HG02884 (cell line): ENCODE measurements around the gene KHNYN.
"Not testable (repeated sequence)": the region's sequence is repeated elsewhere in the genome, so short reads cannot be mapped to it uniquely, and the experiment has no call there.

Experiments used
- ATAC-seq: cut with Tn5 transposase; IDR thresholded peaks from one replicate; pipeline ENCODE4 v1.9.1; 2021; ENCODE audit warnings: mild to moderate bottlenecking, moderate library complexity; ENCODE audit not compliant: unreplicated experiment

The KHNYN gene

DNA sequence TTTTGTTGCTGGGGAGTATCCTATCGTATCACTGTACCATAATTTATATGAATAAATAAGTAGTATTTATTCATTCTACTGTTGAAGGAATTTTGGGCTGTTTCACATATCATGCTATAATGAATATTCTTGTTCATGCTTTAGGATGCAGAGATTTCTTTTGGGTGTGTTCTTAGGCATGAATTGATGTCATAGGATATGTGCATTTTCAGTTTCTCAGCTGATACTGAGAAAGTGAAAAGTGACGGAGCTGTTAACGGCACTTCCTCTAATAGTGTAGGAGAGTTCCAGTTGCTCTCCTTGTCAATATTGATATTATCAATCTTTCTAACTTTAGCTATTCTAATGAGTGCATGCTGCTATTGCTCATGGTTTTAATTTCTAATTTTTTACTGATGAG, 36.1 kb downstream of the KHNYN start:
- no peak for ATAC-seq

DNA sequence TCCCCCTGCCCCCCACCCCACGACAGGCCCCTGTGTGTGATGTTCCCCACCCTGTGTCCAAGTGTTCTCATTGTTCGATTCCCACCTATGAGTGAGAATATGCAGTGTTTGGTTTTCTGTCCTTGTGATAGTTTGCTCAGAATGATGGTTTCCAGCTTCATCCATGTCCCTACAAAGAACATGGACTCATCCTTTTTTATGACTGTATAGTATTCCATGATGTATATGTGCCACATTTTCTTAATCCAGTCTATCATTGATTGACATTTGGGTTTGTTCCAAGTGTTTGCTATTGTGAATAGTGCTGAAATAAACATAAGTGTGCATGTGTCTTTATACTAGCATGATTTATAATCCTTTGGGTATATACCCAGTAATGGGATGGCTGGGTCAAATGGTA, 40.7 kb downstream of the KHNYN start:
- ATAC-seq, result not testable (repeated sequence)

DNA sequence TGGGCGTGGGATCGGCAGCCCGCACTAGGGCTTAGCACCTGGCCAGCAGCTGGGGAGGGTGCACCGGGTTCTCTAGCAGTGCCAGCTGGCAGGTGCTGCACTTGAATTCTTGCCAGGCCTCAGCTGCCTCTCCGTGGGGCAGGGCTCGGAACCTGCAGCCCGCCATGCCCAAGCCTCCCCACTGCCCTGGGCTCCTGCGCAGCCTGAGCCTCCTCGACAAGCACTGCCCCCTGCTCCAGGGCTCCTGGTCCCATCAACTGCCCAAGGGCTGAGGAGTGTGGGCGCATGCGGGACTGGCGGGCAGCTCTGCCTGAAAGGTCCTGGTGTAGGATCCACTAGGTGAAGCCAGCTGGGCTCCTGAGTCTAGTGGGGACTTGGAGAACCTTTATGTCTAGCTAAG, 43.5 kb downstream of the KHNYN start:
- no peak for ATAC-seq

DNA sequence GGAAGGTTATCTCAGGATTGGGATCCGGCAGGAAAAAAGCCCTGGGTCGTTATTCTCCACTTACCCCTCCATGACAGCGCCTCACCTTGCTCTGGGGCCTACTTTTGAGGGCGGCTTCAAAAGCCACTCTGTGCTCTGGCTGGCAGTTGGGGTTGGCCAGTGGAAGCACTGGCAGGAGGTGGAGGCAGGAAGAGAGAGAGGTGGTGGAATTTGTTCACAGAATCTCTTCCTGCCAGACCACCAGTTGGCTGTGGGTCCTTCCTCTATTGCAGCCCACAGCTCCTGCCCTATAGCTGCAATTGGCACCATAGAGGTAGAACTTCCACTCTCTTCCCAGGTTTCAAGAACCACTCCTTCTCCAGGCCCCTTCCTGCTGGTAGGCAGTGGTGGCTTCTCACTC, 45.5 kb downstream of the KHNYN start:
- ATAC-seq, result no peak

DNA sequence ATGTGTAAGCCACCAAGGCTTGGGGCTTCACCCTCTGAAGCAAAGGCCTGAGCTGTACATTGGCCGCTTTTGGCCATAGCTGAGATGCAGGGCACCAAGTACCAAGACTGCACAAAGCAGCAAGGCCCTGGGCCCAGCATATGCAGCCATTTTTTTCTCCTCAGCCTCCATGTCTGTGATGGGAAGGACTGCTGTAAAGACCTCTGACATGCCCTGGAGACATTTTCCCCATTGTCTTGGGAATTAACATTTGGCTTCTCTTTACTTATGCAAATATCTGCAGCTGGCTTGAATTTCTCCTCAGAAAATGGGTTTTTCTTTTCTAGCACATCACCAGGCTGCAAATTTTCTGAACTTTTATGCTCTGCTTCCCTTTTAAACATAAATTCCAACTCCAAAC, 50.2 kb downstream of the KHNYN start:
- ATAC-seq, result not testable (repeated sequence)

DNA sequence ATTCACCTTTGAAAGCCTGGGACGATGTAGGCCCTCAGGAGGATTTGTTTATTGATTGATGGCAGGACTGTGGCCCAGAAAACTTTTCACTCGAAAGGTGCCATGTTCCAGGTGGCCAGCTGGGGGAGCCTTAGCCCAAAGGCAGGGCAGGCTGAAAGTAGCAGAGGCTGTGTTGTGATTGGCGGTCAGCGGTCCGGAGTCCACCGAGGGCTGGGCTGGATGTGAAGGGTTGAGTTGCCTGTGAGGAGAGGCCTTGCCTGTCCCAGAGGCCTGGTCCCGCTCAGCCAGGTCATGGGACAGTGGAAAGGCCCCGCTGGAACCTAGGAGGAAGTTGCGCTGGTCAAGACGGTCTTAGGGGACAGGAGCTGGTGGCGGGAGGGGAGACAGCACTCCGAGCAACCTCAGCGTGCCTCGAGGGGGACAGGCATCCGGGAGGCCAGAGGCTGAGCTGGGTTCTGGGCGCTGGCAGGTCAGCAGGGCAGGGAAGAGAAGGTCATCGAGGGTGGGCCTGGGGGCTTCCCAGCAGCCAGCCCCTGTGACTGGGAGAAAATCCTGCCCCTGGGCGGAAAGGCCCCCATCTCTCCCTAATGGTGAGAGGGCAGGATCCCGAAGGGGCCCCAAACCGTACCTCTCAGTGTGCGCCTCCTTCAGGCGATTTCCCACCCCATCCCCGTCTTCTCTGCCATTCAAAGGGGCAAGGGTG, 52.0 kb downstream of the KHNYN start:
- peak; percentile 71 for ATAC-seq

DNA sequence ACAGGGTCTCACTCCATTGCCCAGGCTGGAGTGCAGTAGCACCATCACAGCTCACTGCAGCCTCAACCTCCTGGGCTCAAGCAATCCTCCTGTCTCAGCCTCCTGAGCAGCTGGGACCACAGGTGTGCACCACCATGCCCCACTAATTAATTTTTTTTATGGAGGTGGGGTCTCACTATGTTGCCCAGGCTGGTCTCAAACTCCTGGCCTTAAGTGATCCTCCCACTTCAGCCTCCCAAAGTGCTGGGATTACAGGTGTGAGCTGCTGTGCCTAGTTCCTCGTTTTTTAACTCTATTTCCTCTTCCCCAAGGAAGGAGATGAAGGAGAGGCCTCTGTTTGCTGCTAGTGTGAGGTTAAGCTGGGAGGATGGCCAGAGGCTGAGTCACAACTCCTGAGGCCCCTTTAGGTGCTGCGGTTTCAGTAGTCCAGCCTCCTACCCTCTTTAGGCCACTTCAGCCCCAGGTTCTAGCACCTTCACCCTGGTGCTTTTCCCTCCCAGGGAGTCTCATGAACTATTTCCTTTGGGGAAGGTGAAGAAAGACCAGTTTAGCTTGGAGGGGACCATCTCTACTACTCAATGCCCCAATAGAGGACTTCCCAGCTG, 53.0 kb downstream of the KHNYN start:
- ATAC-seq, result not testable (repeated sequence)

DNA sequence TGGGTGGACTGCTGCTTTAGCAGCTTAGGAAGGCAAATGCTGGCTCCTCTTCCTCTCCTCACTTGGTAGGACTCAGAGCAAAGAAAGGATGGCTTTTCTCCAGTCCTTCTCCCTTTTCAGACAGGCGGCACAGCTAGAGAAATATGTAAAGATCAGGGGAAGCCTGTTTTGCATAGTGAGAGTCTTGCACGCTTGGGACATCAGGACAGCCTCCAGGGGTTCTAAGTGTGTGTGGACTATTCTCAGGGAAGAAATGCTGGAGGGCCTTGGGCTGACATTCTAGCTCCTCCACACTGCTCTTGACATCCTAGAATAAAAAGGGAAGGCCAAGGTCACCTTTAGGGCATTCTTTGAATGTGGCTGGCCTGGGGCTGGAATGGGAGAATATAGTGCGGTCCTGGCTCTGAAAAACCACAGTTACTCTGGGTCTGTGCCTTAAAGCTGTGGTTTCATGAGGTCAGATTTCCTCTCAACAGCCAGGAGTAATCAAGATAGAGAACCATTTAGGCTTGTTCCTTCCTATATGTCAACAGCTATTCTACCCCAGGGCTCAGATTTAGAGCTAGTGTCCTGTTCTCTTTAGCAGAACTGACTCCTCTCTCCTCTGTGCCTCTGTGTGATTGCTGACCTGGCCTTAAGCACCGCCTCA, 54.0 kb downstream of the KHNYN start:
- ATAC-seq, result peak; percentile 59
